Panc1 (cell line): ENCODE measurements around the gene PIGS. TPM values are rescaled to one million over a fixed set of nuclear protein-coding genes. Genes with fewer than 3 reads are reported as not detected.

Experiments used
- ATAC-seq: fragments of 200-7000 bp; cut with Tn5 transposase; 2 replicates; pipeline ENCODE4 v1.9.1; 2020; ENCODE audit warnings: mild to moderate bottlenecking, moderate library complexity
- BruUV-seq: library from RNA; stranded (reverse); fragments of 400-500 nt; replicated peaks from 2 replicates; lab custom pipeline; 2021; lab: Mats Ljungman, UMichigan
- CTCF ChIA-PET: fragments of 300-600 bp; sonication (Branson Sonifier 250); formaldehyde crosslinking; loops from one replicate; lab custom pipeline; 2022; ENCODE audit warnings: antibody characterized with exemption; lab: Charles Lee
- POLR2A ChIA-PET: fragments of 300-600 bp; sonication (Branson Sonifier 250); formaldehyde crosslinking; loops from one replicate; lab custom pipeline; 2022; ENCODE audit warnings: antibody characterized with exemption; lab: Charles Lee
- DNase-seq: peaks from one replicate; pipeline ENCODE4 v3.0.0-alpha.2; 2010; ENCODE audit warnings: low read depth, low spot score
- H3K27ac ChIP-seq: 2 replicates; pipeline ENCODE4 v1.5.1; 2011; ENCODE audit warnings: mild to moderate bottlenecking, low read length, inconsistent platforms
- H3K27me3 ChIP-seq: fragments of 200-500 bp; sonication (Bioruptor generic); 2 replicates; pipeline ENCODE4 v1.6.0; 2014; ENCODE audit warnings: low read length, inconsistent platforms; ENCODE audit not compliant: control insufficient read depth, insufficient read depth
- H3K36me3 ChIP-seq: fragments of 200-500 bp; sonication (Bioruptor generic); 2 replicates; pipeline ENCODE4 v1.5.1; 2014; ENCODE audit warnings: inconsistent platforms, mild to moderate bottlenecking, low read length, moderate library complexity; ENCODE audit not compliant: control insufficient read depth, insufficient read depth
- H3K4me1 ChIP-seq: 2 replicates; pipeline ENCODE4 v1.5.1; 2011; ENCODE audit warnings: inconsistent platforms, mild to moderate bottlenecking, low read length, moderate library complexity; ENCODE audit not compliant: control insufficient read depth, insufficient read depth
- H3K4me3 ChIP-seq, 2 experiments: 2 replicates each; pipeline ENCODE4 v1.5.1; 2011 to 2012; ENCODE audit warnings: low read depth in 2 of 2, low read length in 2 of 2, mild to moderate bottlenecking in 2 of 2, inconsistent platforms in 1 of 2, moderate library complexity in 1 of 2
- H3K9me3 ChIP-seq: fragments of 200-500 bp; sonication (Bioruptor generic); 2 replicates; pipeline ENCODE4 v1.5.1; 2014; ENCODE audit warnings: low read depth, mild to moderate bottlenecking, inconsistent platforms, low read length, moderate library complexity; ENCODE audit not compliant: control insufficient read depth, insufficient read depth
- CTCF ChIP-seq: fragments of 450-650 bp; IDR thresholded peaks from 2 replicates; pipeline ENCODE4 v1.5.1; 2017; ENCODE audit warnings: mild to moderate bottlenecking
- POLR2AphosphoS5 ChIP-seq: IDR thresholded peaks from 2 replicates; pipeline ENCODE4 v1.6.1; 2012; ENCODE audit warnings: mild to moderate bottlenecking, low read depth, low read length, moderate library complexity
- REST ChIP-seq, 2 experiments: IDR thresholded peaks; 2 replicates each; pipeline ENCODE4 v1.6.1; 2011 to 2012; ENCODE audit warnings: low read depth in 2 of 2, control low read depth in 1 of 2, low read length in 1 of 2, mild to moderate bottlenecking in 1 of 2, moderate library complexity in 1 of 2; ENCODE audit not compliant: insufficient read depth in 1 of 2
- SIN3A ChIP-seq: IDR thresholded peaks from 2 replicates; pipeline ENCODE4 v1.6.1; 2012; ENCODE audit warnings: low read depth, mild to moderate bottlenecking, low read length, moderate library complexity, borderline replicate concordance; ENCODE audit not compliant: insufficient read depth
- TCF7L2 ChIP-seq: IDR thresholded peaks from 2 replicates; pipeline ENCODE4 v1.6.1; 2011; ENCODE audit warnings: mild to moderate bottlenecking, low read depth, low read length, inconsistent platforms
- in situ Hi-C: cut with HindIII; loops from 2 replicates; pipeline ENCODE4 v1.10.0; 2016; ENCODE audit warnings: low sequenced_read_pairs, low pct_unique_long_range_greater_than_20kb
- intact Hi-C: fragments of 100-400 bp; cut with micrococcal nuclease; formaldehyde crosslinking; loops from one replicate; pipeline ENCODE4 v1.10.0; 2022; ENCODE audit not compliant: unreplicated experiment
- total RNA-seq: library from RNA; stranded (reverse); gene quantifications from one replicate; pipeline ENCODE4 v1.2.1, GENCODE V29; 2021; ENCODE audit not compliant: unreplicated experiment

PIGS gene
- total RNA-seq, 1 experiment from 2014 or later = 78.8 TPM

- in situ Hi-C loops = no loop called here
- no TSS peak for BruUV-seq
- TF ChIP-seq POLR2AphosphoS5 = peak; percentile 69
- TF ChIP-seq CTCF = no peak
- 0 out of 2 replicates have a peak, but pooled peaks have one; percentile 60 for TF ChIP-seq SIN3A
- TF ChIP-seq REST (IDR thresholded peaks at IDR 0.05; ENCODE audit: insufficient read depth in 1 of 2, low read depth in 2 of 2, low read length in 1 of 2) = no peak
- peak within 1 kb of the TSS; percentile 72 to 77 for H3K4me3 ChIP-seq
- POLR2A ChIA-PET = interaction anchor here (0.7 kb wide), 1 partner anchor 19 kb away, joined by 3 read pairs; the partner anchor contains the start of gene PIGS
- peaks cover 9% of the 10 kb centered on the region; the same call in 1 of the 2 replicates for H3K4me1 ChIP-seq
- CTCF ChIA-PET = interaction anchor here (0.7 kb wide), 1 partner anchor 20 kb away, joined by 7 read pairs; no protein-coding TSS in a partner anchor
- ATAC-seq = peak; percentile 94
- no peak for DNase-seq
- H3K27me3 ChIP-seq = no peaks in the 10 kb centered on the region
- H3K9me3 ChIP-seq = no peaks in the 10 kb centered on the region
- H3K27ac ChIP-seq = peak within 1 kb of the TSS; percentile 62
- no peaks in the 10 kb centered on the region for H3K36me3 ChIP-seq
- intact Hi-C loops = no loop called here
These were observed 18.9 kb downstream of the PIGS start, which contains the start of gene UNC119 for GRCh38 chr17:28552176-28552999. Gene UNC119, minus strand, starts transcription at chr17:28552624. Its CDS starts 67 bp downstream, at chr17:28552557.

- intact Hi-C loops = no loop called here
These were observed 19.7 kb downstream of the PIGS start for GRCh38 chr17:28551421-28552175.

More at GRCh38 chr17:28551421-28552175, 19.7 kb downstream of the PIGS start:
- no peaks in the 10 kb centered on the region for H3K27me3 ChIP-seq
- in situ Hi-C loops = no loop called here
- no peaks in the 10 kb centered on the region for H3K36me3 ChIP-seq
- TF ChIP-seq REST (IDR thresholded peaks at IDR 0.05; ENCODE audit: insufficient read depth in 1 of 2, low read depth in 2 of 2, low read length in 1 of 2) (no peak), CTCF (no peak), SIN3A (no peak), POLR2AphosphoS5 (no peak), TCF7L2 (no peak)
- ChIA-PET POLR2A (interaction anchor here (0.7 kb wide), 1 partner anchor 20 kb away, joined by 3 read pairs; the partner anchor contains the start of gene PIGS), CTCF (no interaction called here)
- DNase-seq (no peak), ATAC-seq (peak; percentile 20)
- peaks cover 9% of the 10 kb centered on the region; the same call in 1 of the 2 replicates for H3K4me1 ChIP-seq
- H3K4me3 ChIP-seq = peak overlapping the region; percentile 72 to 77
- peak overlapping the region; percentile 42; the same call in 1 of the 2 replicates for H3K27ac ChIP-seq
- BruUV-seq = no TSS peak
- no peaks in the 10 kb centered on the region for H3K9me3 ChIP-seq
